ENCODE measurements around the gene PIGU.

Gene PIGU

GRCh38 chr20:34627458-34627857, 49.4 kb downstream of the PIGU start:
- Histone ChIP-seq H3K79me2 (ENCODE audit: control insufficient read depth, insufficient read depth, low read length) (no peaks in the 10 kb centered on the region), H2BK15ac (replicated peaks; ENCODE audit: low read depth) (no peak overlapping the region), H3K4me1 (ENCODE audit: control insufficient read depth, low read depth, low read length) (no peaks in the 10 kb centered on the region), H3K27me3 (ENCODE audit: insufficient read depth, low read length, poor library complexity) (no peaks in the 10 kb centered on the region), H4K8ac (ENCODE audit: low read depth, low read length) (no peak overlapping the region), H2BK5ac (ENCODE audit: low read length) (no peak overlapping the region), H2AK5ac (ENCODE audit: low read length) (no peak overlapping the region), H3K9ac (ENCODE audit: low read length) (no peak overlapping the region), H3K18ac (ENCODE audit: low read length) (no peak overlapping the region), H2BK120ac (ENCODE audit: low read depth, low read length) (peak overlapping the region; percentile 45), H3K4me3 (ENCODE audit: low read length) (no peak overlapping the region), H3K36me3 (ENCODE audit: control insufficient read depth, insufficient read depth, low read length) (no peaks in the 10 kb centered on the region), H4K5ac (ENCODE audit: low read length) (no peak overlapping the region), H3K56ac (ENCODE audit: low read length) (no peak overlapping the region), H3K79me1 (ENCODE audit: low read length) (no peaks in the 10 kb centered on the region), H3K27ac (ENCODE audit: low read depth, low read length) (no peak overlapping the region), H3K4ac (ENCODE audit: low read depth, low read length) (no peak overlapping the region), H3K23ac (ENCODE audit: low read length) (no peak overlapping the region), H3K4me2 (ENCODE audit: low read length) (no peak overlapping the region)
- no CpG with 5 or more reads among the region's 5 CpGs for WGBS (ENCODE audit: extremely low coverage, insufficient coverage, low lambda C conversion rate)
- no peak for DNase-seq

- no peak overlapping the region for H3K56ac ChIP-seq (ENCODE audit: low read length)
- WGBS (ENCODE audit: extremely low coverage, insufficient coverage, low lambda C conversion rate) = no CpG with 5 or more reads among the region's 2 CpGs
- H2BK120ac ChIP-seq (ENCODE audit: low read depth, low read length) = no peak overlapping the region
- H4K5ac ChIP-seq (ENCODE audit: low read length) = no peak overlapping the region
- DNase-seq = no peak
- no peak overlapping the region for H3K9ac ChIP-seq (ENCODE audit: low read length)
- H3K27me3 ChIP-seq (ENCODE audit: insufficient read depth, low read length, poor library complexity) = no peaks in the 10 kb centered on the region
- no peak overlapping the region for H3K18ac ChIP-seq (ENCODE audit: low read length)
- no peaks in the 10 kb centered on the region for H3K4me1 ChIP-seq (ENCODE audit: control insufficient read depth, low read depth, low read length)
- H3K79me1 ChIP-seq (ENCODE audit: low read length) = no peaks in the 10 kb centered on the region
- no peak overlapping the region for H3K23ac ChIP-seq (ENCODE audit: low read length)
- no peaks in the 10 kb centered on the region for H3K79me2 ChIP-seq (ENCODE audit: control insufficient read depth, insufficient read depth, low read length)
- H2BK15ac ChIP-seq (replicated peaks; ENCODE audit: low read depth) = no peak overlapping the region
- H3K27ac ChIP-seq (ENCODE audit: low read depth, low read length) = no peak overlapping the region
- no peaks in the 10 kb centered on the region for H3K36me3 ChIP-seq (ENCODE audit: control insufficient read depth, insufficient read depth, low read length)
- H3K4me2 ChIP-seq (ENCODE audit: low read length) = no peak overlapping the region
- no peak overlapping the region for H2AK5ac ChIP-seq (ENCODE audit: low read length)
- H3K4ac ChIP-seq (ENCODE audit: low read depth, low read length) = no peak overlapping the region
- no peak overlapping the region for H2BK5ac ChIP-seq (ENCODE audit: low read length)
- H3K4me3 ChIP-seq (ENCODE audit: low read length) = no peak overlapping the region
- H4K8ac ChIP-seq (ENCODE audit: low read depth, low read length) = no peak overlapping the region
Observed at GRCh38 chr20:34626992-34627391, 49.9 kb downstream of the PIGU start.

GRCh38 chr20:34624629-34625028, 52.3 kb downstream of the PIGU start:
- peak; percentile 28 for DNase-seq
- no peaks in the 10 kb centered on the region for H3K79me2 ChIP-seq (ENCODE audit: control insufficient read depth, insufficient read depth, low read length)
- WGBS (ENCODE audit: extremely low coverage, insufficient coverage, low lambda C conversion rate) = no CpG with 5 or more reads among the region's 3 CpGs
- no peak overlapping the region for H4K5ac ChIP-seq (ENCODE audit: low read length)
- no peak overlapping the region for H3K23ac ChIP-seq (ENCODE audit: low read length)
- no peak overlapping the region for H2AK5ac ChIP-seq (ENCODE audit: low read length)
- no peak overlapping the region for H3K56ac ChIP-seq (ENCODE audit: low read length)
- H3K4me3 ChIP-seq (ENCODE audit: low read length) = no peak overlapping the region
- H3K4me2 ChIP-seq (ENCODE audit: low read length) = no peak overlapping the region
- H3K27me3 ChIP-seq (ENCODE audit: insufficient read depth, low read length, poor library complexity) = no peaks in the 10 kb centered on the region
- H2BK15ac ChIP-seq (replicated peaks; ENCODE audit: low read depth) = no peak overlapping the region
- H3K4me1 ChIP-seq (ENCODE audit: control insufficient read depth, low read depth, low read length) = no peaks in the 10 kb centered on the region
- H2BK5ac ChIP-seq (ENCODE audit: low read length) = no peak overlapping the region
- no peak overlapping the region for H3K9ac ChIP-seq (ENCODE audit: low read length)
- no peak overlapping the region for H3K27ac ChIP-seq (ENCODE audit: low read depth, low read length)
- H2BK120ac ChIP-seq (ENCODE audit: low read depth, low read length) = no peak overlapping the region
- H3K36me3 ChIP-seq (ENCODE audit: control insufficient read depth, insufficient read depth, low read length) = no peaks in the 10 kb centered on the region
- no peaks in the 10 kb centered on the region for H3K79me1 ChIP-seq (ENCODE audit: low read length)
- no peak overlapping the region for H3K18ac ChIP-seq (ENCODE audit: low read length)
- no peak overlapping the region for H4K8ac ChIP-seq (ENCODE audit: low read depth, low read length)
- H3K4ac ChIP-seq (ENCODE audit: low read depth, low read length) = no peak overlapping the region

GRCh38 chr20:34622821-34623451, 54.0 kb downstream of the PIGU start:
- Histone ChIP-seq H3K56ac (ENCODE audit: low read length) (no peak overlapping the region), H3K79me1 (ENCODE audit: low read length) (no peaks in the 10 kb centered on the region), H3K4ac (ENCODE audit: low read depth, low read length) (no peak overlapping the region), H3K4me1 (ENCODE audit: control insufficient read depth, low read depth, low read length) (no peaks in the 10 kb centered on the region), H3K36me3 (ENCODE audit: control insufficient read depth, insufficient read depth, low read length) (no peaks in the 10 kb centered on the region), H3K27ac (ENCODE audit: low read depth, low read length) (no peak overlapping the region), H3K9ac (ENCODE audit: low read length) (no peak overlapping the region), H2BK5ac (ENCODE audit: low read length) (no peak overlapping the region), H3K27me3 (ENCODE audit: insufficient read depth, low read length, poor library complexity) (no peaks in the 10 kb centered on the region), H3K23ac (ENCODE audit: low read length) (no peak overlapping the region), H2BK120ac (ENCODE audit: low read depth, low read length) (no peak overlapping the region), H3K4me2 (ENCODE audit: low read length) (no peak overlapping the region), H2AK5ac (ENCODE audit: low read length) (no peak overlapping the region), H4K8ac (ENCODE audit: low read depth, low read length) (no peak overlapping the region), H3K4me3 (ENCODE audit: low read length) (no peak overlapping the region), H3K79me2 (ENCODE audit: control insufficient read depth, insufficient read depth, low read length) (no peaks in the 10 kb centered on the region), H3K18ac (ENCODE audit: low read length) (no peak overlapping the region), H4K5ac (ENCODE audit: low read length) (no peak overlapping the region), H2BK15ac (replicated peaks; ENCODE audit: low read depth) (no peak overlapping the region)
- WGBS (ENCODE audit: extremely low coverage, insufficient coverage, low lambda C conversion rate) = no CpG with 5 or more reads among the region's 6 CpGs
- peak; percentile 5 for DNase-seq

- H2AK5ac ChIP-seq (ENCODE audit: low read length) = no peak overlapping the region
- H3K4me3 ChIP-seq (ENCODE audit: low read length) = no peak overlapping the region
- no peak overlapping the region for H2BK120ac ChIP-seq (ENCODE audit: low read depth, low read length)
- H4K8ac ChIP-seq (ENCODE audit: low read depth, low read length) = no peak overlapping the region
- no CpG with 5 or more reads among the region's 13 CpGs for whole genome bisulfite sequencing (ENCODE audit: extremely low coverage, insufficient coverage, low lambda C conversion rate)
- H3K23ac ChIP-seq (ENCODE audit: low read length) = no peak overlapping the region
- H3K79me1 ChIP-seq (ENCODE audit: low read length) = no peaks in the 10 kb centered on the region
- no peaks in the 10 kb centered on the region for H3K4me1 ChIP-seq (ENCODE audit: control insufficient read depth, low read depth, low read length)
- H2BK5ac ChIP-seq (ENCODE audit: low read length) = no peak overlapping the region
- H3K56ac ChIP-seq (ENCODE audit: low read length) = no peak overlapping the region
- no peaks in the 10 kb centered on the region for H3K79me2 ChIP-seq (ENCODE audit: control insufficient read depth, insufficient read depth, low read length)
- no peak overlapping the region for H3K9ac ChIP-seq (ENCODE audit: low read length)
- H2BK15ac ChIP-seq (replicated peaks; ENCODE audit: low read depth) = no peak overlapping the region
- no peak for DNase-seq
- H3K4me2 ChIP-seq (ENCODE audit: low read length) = no peak overlapping the region
- H3K4ac ChIP-seq (ENCODE audit: low read depth, low read length) = no peak overlapping the region
- H4K5ac ChIP-seq (ENCODE audit: low read length) = no peak overlapping the region
- no peaks in the 10 kb centered on the region for H3K27me3 ChIP-seq (ENCODE audit: insufficient read depth, low read length, poor library complexity)
- no peak overlapping the region for H3K27ac ChIP-seq (ENCODE audit: low read depth, low read length)
- no peak overlapping the region for H3K18ac ChIP-seq (ENCODE audit: low read length)
- no peaks in the 10 kb centered on the region for H3K36me3 ChIP-seq (ENCODE audit: control insufficient read depth, insufficient read depth, low read length)
Observed at GRCh38 chr20:34621383-34622367, 55.2 kb downstream of the PIGU start.

All from mesendoderm (in vitro differentiated cells).